Stimulated activated effector memory CD8-positive, alpha-beta T cell treated with anti-CD3 and anti-CD28 coated beads, Interleukin-12 subunit alpha, Interleukin-12 subunit beta, amount 100 ng/mL, for 72 hours (primary cell): ENCODE results near the gene HMGCS2.

ENCODE experiments used
- ATAC-seq: fragments of 150-1000 bp; cut with Tn5 transposase; 2 replicates; pipeline ENCODE4 v1.10.0; 2021
- DNase-seq, 2 donors: peaks; one replicate each; pipeline ENCODE4 v3.0.0; 2021 to 2022; ENCODE audit warnings: low spot score in 2 of 2
- H3K27ac Mint-ChIP-seq: one replicate; pipeline ENCODE4 v1.8.0; 2022; ENCODE audit warnings: mild to moderate bottlenecking, mixed read lengths
- H3K36me3 Mint-ChIP-seq: one replicate; pipeline ENCODE4 v1.8.0; 2022; ENCODE audit warnings: mild to moderate bottlenecking, mixed read lengths
- H3K4me1 Mint-ChIP-seq: one replicate; pipeline ENCODE4 v1.8.0; 2022; ENCODE audit warnings: mixed read lengths
- H3K4me3 Mint-ChIP-seq: one replicate; pipeline ENCODE4 v1.8.0; 2022; ENCODE audit warnings: mild to moderate bottlenecking, mixed read lengths
- H3K9me3 Mint-ChIP-seq: one replicate; pipeline ENCODE4 v1.8.0; 2022; ENCODE audit warnings: mixed read lengths

The HMGCS2 gene

DNA sequence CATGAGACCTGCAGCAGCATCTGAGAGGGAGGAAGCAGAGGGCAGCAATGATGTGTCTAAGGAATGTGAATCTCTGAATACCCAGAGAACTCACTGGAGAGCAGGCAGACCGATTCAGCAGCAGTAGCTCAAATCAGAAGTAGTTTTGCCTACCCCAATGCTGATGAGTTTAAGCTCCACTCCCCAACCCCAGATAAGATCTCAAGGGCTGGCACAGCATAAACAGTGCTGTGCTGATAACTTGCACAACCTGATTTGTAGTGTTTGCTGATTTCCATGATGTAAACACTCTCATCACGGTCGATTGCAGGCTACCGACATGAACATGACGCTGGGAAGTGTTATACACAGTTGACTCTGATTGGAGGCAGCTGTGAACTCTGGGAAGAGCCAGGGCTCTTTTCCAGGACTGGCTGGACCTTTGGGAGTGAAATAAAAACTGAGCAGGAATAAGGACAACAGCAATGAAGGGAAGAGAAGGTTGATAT, 11.2 kb upstream of the HMGCS2 start:
- DNase-seq = no peak
- H3K27ac Mint-ChIP-seq = no peak overlapping the region
- no peak for ATAC-seq
- H3K4me1 Mint-ChIP-seq = peaks cover 6% of the 10 kb centered on the region
- H3K9me3 Mint-ChIP-seq = no peaks in the 10 kb centered on the region
- H3K4me3 Mint-ChIP-seq = no peak overlapping the region
- no peaks in the 10 kb centered on the region for H3K36me3 Mint-ChIP-seq

DNA sequence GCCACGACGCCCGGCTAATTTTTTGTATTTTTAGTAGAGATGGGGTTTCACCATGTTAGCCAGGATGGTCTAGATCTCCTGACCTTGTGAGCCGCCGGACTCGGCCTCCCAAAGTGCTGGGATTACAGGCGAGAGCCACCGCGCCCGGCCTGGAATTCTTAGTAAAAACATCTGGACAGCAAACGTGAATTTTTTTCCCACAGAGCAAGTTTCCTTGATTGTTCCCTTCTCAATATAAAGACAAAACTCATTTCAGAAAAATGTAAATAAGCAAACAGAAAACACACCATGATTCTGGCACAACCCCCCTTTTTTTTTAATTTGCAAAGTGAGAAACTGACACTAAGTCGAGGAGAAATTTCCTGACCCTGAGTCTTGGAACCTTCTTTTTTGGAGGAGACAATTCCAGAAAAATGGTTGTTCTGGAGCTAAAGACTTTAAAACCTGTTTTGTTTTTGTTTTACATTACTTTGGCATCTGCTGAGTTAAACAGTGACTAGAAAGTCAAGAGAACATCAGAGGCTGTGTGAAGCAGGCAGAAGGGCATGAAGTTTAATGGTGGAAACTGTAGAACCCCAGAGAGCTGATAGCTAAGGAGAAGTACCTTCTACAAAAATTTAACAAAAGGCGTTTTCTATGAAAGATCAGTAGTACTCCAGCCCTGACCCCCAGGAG, 10.3 kb upstream of the HMGCS2 start:
- no peak overlapping the region for H3K4me3 Mint-ChIP-seq
- H3K36me3 Mint-ChIP-seq = no peaks in the 10 kb centered on the region
- H3K27ac Mint-ChIP-seq = no peak overlapping the region
- no peaks in the 10 kb centered on the region for H3K9me3 Mint-ChIP-seq
- DNase-seq = no peak
- H3K4me1 Mint-ChIP-seq = peaks cover 6% of the 10 kb centered on the region
- no peak for ATAC-seq

DNA sequence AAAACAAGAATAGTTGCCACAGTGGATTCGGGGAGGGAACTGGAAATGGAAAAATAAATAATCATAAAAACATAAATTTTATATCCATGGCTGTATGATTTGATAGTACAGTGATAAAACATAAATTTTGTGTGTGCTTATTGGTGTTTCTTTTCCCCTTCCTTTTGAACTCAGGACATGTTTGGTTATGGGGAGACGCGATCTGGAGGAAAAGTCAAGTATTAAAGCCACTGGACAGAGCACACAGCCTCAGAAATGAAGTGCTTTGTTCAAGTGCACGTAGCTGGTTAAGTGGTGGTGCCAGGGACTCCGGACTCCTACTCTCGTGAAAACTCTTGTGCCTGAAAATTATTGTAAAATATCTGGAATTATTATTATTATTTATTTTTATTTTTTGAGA, 9.7 kb upstream of the HMGCS2 start:
- DNase-seq = no peak
- no peak for ATAC-seq
- no peaks in the 10 kb centered on the region for H3K4me1 Mint-ChIP-seq
- no peak overlapping the region for H3K4me3 Mint-ChIP-seq
- no peaks in the 10 kb centered on the region for H3K9me3 Mint-ChIP-seq
- H3K36me3 Mint-ChIP-seq = no peaks in the 10 kb centered on the region
- no peak overlapping the region for H3K27ac Mint-ChIP-seq

DNA sequence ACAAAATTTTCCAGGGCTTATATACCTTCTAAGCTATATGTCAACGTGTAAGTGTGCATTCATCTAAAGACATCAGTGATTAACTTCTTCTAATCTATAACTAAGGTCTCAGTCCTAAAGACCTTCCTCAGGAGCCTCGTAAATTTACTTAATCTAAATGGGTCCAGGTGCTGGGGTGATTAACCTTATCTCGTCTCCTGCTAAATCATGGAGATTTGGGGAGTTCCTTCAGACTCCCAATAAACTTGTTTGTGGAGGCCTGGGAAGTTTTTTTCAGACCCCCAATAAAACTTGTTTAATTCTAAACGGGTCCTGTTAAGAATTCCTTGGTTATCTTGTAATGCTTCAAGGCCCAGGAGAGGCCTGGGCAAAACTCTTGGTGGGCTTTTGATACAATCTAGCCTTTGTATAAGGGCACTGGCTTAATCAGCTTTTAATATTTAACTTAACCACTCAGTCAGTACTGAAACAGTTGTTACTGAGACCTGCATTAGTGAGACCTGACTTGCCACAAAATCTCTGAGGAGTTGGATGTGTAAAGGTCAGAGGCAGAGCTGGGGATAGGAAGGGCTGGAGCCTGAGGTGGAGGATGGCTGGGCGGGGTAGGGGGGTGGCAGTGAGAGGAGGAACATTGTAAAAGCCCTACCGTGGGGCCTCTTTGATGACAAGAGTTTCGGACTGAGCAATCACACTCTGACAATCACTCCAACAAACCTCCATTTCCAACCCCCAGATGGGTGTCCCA, 6.2 kb upstream of the HMGCS2 start:
- DNase-seq (no peak), ATAC-seq (no peak)
- H3K4me3 Mint-ChIP-seq = no peak overlapping the region
- no peak overlapping the region for H3K27ac Mint-ChIP-seq
- H3K9me3 Mint-ChIP-seq = no peaks in the 10 kb centered on the region
- no peaks in the 10 kb centered on the region for H3K36me3 Mint-ChIP-seq
- H3K4me1 Mint-ChIP-seq = no peaks in the 10 kb centered on the region

DNA sequence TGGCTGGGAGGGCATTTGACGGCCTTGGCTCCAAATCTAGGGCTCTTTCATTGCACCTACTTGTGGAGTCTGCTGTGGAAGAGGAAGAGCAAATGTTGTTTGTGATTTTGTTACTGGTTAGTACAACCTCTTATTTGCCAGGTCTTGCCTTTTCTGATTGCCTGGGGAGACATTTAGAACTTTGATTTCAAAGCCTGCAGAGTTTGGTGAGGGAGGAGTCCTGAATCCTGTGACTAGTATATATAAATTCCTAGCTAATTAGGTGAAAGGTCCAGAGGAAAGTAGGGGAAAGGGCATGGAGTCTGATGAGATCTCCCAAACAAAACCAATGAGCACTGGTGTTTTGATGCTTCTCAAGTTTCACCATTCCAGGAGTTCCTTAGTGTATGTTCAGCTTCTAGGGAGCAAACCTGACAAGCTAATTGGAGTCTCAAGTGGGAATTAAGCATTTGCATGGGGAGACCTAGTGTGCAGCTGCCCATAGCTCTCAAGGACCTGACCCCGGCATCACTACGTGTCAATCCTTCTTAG, 5.1 kb upstream of the HMGCS2 start:
- no peak for DNase-seq
- no peak for ATAC-seq
- Mint-ChIP-seq H3K9me3 (no peaks in the 10 kb centered on the region), H3K4me1 (no peaks in the 10 kb centered on the region), H3K27ac (no peak overlapping the region), H3K36me3 (no peaks in the 10 kb centered on the region), H3K4me3 (no peak overlapping the region)

DNA sequence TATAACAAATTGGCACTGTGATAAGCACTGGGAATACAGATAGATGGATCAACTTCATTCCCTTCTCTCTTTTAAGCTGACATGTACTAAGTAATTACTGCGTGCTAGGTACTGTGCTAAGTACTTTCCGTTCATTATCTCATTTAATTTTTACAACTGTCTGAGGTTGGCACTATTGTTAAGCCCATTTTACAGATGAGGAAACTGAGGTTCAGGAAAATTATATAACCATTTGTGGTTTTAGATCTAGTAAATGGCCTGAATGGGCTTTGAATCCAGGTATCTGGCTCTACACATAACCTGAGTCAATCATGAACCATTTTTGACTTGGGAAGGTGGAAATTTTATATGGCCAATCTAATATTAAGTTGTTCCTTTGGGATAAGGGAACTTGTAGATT, 3.6 kb upstream of the HMGCS2 start:
- H3K27ac Mint-ChIP-seq = no peak overlapping the region
- DNase-seq (no peak), ATAC-seq (no peak)
- H3K36me3 Mint-ChIP-seq = no peaks in the 10 kb centered on the region
- H3K9me3 Mint-ChIP-seq = no peaks in the 10 kb centered on the region
- H3K4me3 Mint-ChIP-seq = no peak overlapping the region
- no peaks in the 10 kb centered on the region for H3K4me1 Mint-ChIP-seq

DNA sequence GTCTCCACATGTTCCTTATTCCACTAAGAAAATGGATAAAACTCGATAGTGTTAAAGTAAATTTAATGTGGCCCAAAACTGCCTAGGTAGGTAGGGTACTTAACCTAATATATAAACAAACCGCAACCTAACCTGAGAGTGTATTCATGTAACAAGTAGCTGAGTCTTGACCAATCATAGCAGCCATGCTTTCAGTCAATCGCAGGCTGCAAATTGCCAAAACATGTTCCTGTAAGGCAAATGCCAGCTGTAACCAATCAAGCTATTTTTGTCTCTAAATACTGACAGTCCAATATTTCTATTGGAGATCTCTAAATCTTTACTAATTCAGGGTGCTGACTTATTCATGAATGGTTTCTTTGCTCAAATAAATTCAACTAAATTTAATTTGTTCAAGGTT, 3.1 kb upstream of the HMGCS2 start:
- no peaks in the 10 kb centered on the region for H3K36me3 Mint-ChIP-seq
- no peaks in the 10 kb centered on the region for H3K9me3 Mint-ChIP-seq
- H3K27ac Mint-ChIP-seq = no peak overlapping the region
- no peaks in the 10 kb centered on the region for H3K4me1 Mint-ChIP-seq
- no peak for DNase-seq
- no peak overlapping the region for H3K4me3 Mint-ChIP-seq
- no peak for ATAC-seq

DNA sequence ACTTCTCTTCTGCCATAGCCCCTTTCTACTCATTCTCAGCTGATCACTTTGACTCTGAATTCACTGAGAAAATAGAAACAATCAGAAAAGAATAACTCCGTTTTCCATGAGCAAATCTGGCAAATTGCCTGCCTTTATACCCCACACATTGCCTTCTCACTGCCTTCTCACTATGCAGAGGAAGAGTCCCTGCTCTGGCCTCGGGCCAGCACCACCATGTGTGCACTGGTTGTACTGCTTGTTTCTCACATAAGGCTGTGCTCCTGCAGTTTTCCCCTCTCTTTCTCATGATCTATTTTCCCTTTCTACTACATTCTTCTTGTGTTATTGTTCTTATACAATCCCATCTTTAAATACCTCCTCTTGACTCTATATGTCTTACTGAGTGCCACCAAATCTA, 2.3 kb upstream of the HMGCS2 start:
- H3K27ac Mint-ChIP-seq = no peak overlapping the region
- H3K4me1 Mint-ChIP-seq = no peaks in the 10 kb centered on the region
- no peak overlapping the region for H3K4me3 Mint-ChIP-seq
- DNase-seq = no peak
- no peak for ATAC-seq
- H3K9me3 Mint-ChIP-seq = no peaks in the 10 kb centered on the region
- no peaks in the 10 kb centered on the region for H3K36me3 Mint-ChIP-seq

DNA sequence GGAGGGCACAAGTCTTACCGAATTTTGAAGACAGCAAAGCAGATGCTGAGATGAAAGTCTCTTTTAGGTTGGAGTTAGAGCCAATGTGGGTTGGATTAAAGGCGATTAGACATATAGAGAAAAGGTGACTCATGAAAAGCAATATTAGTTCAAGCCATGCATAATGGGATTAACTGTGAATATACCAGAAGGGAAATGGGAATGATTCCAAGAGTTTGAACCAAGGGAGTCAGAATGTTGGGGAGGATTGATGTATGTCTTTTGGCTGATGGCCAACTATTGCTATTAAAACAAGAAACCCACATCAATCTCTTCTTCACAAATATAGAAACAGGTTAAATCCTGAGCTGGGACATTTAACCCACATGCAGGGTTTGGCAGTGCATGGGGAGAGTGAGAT, 1.2 kb downstream of the HMGCS2 start:
- no peak overlapping the region for H3K4me3 Mint-ChIP-seq
- ATAC-seq (no peak), DNase-seq (no peak)
- no peaks in the 10 kb centered on the region for H3K36me3 Mint-ChIP-seq
- H3K4me1 Mint-ChIP-seq = no peaks in the 10 kb centered on the region
- no peak overlapping the region for H3K27ac Mint-ChIP-seq
- H3K9me3 Mint-ChIP-seq = no peaks in the 10 kb centered on the region

DNA sequence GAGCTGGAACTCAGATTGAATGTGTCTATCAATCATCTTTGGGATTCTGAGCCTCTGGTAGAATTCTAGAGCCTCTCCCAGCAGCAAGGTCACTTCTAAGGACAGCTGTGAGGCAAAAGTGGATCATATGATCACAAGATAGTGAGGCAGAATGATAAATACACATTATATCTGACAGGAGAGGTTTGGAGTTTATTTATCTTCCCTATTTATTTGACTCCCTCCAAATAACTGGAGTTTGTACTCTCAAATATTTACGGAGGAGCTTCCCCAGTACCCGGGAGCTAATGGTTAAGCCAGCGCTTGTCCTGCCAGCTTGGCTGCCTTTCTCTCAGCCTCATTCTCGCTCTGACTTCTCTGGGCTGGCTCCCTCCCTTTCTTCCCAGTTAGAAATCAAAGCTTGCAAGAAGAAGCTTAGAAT, 2.3 kb downstream of the HMGCS2 start:
- Mint-ChIP-seq H3K27ac (no peak overlapping the region), H3K36me3 (no peaks in the 10 kb centered on the region)

DNA sequence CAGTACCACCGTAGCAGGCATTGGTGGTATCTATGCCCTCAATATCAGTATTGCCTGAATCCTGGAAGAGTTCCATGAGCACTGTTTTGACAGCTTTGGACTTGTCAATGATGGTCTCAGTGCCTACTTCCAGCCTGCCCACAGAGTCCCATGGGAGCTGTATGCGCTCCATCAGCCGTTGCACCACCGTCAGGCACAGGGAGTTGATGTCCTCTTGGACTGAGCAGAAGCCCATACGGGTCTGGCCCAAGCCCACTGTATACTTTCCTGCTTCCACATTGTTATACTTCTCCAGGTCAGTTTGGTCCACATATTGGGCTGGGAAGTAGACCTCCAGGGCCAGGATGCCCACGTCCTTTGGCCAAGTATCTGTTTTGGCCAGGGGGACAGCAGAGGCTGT, 4.5 kb downstream of the HMGCS2 start:
- Mint-ChIP-seq H3K9me3 (no peaks in the 10 kb centered on the region), H3K4me1 (no peaks in the 10 kb centered on the region), H3K27ac (no peak overlapping the region), H3K36me3 (no peaks in the 10 kb centered on the region), H3K4me3 (no peak overlapping the region)
- ATAC-seq = no peak
- DNase-seq = no peak

More for the DNA sequence above, 2.3 kb downstream of the HMGCS2 start:
- Mint-ChIP-seq H3K9me3 (no peaks in the 10 kb centered on the region), H3K4me3 (no peak overlapping the region), H3K4me1 (no peaks in the 10 kb centered on the region)
- no peak for ATAC-seq
- no peak for DNase-seq

DNA sequence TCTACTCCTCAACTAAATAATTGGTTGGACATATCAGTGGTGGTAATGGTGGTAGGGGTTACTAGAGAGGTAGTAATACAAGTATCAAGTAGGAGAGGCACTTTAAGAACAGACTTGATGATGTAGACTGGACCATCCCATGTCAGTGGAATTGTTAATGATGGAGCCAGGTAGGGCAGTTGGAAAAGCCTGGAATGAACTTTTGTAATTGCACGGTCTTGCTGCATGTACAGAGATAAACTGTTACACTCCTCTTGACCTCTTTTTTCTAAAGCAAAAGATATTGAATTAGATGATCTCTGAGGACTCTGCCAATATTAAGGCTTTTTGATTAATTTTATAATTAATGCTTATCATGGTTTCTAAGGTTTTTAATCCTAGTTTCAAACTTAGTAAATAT, 5.8 kb downstream of the HMGCS2 start:
- no peak for DNase-seq
- no peaks in the 10 kb centered on the region for H3K4me1 Mint-ChIP-seq
- H3K9me3 Mint-ChIP-seq = no peaks in the 10 kb centered on the region
- no peaks in the 10 kb centered on the region for H3K36me3 Mint-ChIP-seq
- H3K27ac Mint-ChIP-seq = no peak overlapping the region
- ATAC-seq = no peak
- no peak overlapping the region for H3K4me3 Mint-ChIP-seq

DNA sequence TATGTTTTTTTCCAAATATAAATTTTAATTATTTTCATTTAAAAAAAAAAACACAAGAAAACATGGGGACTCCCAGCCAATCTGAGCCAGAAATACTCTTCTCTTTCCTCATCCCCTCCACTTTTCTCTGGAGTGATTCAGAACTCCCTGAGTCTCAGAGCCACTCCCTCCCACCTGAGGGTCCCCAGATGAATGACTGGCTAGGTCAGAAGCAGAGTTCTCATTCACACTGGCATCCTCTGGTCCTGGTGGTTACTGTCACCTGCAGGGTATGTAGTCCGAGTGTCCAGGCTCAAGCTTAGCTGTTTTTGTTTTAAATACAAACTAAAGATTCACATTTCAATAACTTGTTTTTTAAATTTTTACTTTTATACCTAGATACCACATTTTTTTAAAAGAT, 6.3 kb downstream of the HMGCS2 start:
- Mint-ChIP-seq H3K27ac (no peak overlapping the region), H3K36me3 (no peaks in the 10 kb centered on the region), H3K4me3 (no peak overlapping the region), H3K4me1 (no peaks in the 10 kb centered on the region), H3K9me3 (no peaks in the 10 kb centered on the region)
- no peak for ATAC-seq
- no peak for DNase-seq

DNA sequence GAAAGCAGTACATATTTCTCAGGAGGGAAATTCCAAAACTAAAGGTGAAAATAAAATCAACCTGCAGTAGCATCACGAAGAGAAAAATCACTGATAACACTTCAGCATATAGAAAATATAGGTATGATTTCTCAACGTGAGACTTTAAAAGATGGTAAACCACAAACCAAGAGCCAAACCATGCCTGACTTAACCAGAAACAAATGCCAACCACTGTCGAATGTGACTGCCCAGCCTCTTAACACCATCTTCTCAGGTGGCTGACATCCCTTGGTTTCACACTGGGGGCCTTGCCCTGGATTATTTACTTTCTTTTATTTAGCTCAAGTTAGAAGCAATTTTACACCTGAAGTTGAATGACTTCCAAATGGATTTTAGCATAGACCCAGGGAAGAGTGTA, 10.1 kb downstream of the HMGCS2 start:
- Mint-ChIP-seq H3K4me3 (no peak overlapping the region), H3K27ac (no peak overlapping the region), H3K4me1 (no peaks in the 10 kb centered on the region)

DNA sequence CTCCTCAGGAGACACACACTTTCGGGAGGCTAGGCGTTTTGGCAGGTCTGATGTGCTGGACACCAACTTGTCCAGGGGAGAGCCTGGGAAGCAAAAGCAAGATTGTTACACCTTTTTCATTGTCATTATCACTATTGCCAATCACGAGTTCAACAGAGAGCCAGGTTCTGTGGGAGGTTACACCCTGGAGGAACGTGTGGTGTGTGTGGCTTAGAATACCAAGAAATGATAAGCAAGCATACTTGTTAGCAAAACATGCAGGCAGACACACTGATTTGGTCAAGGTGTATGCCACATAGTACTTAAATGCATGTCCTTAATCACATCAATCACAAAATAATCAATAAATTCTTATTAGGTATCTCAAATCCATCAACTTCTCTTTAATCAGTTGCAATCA, 16.1 kb downstream of the HMGCS2 start:
- DNase-seq (no peak), ATAC-seq (no peak)
- no peaks in the 10 kb centered on the region for H3K36me3 Mint-ChIP-seq

More for the DNA sequence above, 10.1 kb downstream of the HMGCS2 start:
- ATAC-seq (no peak), DNase-seq (no peak)
- H3K36me3 Mint-ChIP-seq = no peaks in the 10 kb centered on the region
- no peaks in the 10 kb centered on the region for H3K9me3 Mint-ChIP-seq

DNA sequence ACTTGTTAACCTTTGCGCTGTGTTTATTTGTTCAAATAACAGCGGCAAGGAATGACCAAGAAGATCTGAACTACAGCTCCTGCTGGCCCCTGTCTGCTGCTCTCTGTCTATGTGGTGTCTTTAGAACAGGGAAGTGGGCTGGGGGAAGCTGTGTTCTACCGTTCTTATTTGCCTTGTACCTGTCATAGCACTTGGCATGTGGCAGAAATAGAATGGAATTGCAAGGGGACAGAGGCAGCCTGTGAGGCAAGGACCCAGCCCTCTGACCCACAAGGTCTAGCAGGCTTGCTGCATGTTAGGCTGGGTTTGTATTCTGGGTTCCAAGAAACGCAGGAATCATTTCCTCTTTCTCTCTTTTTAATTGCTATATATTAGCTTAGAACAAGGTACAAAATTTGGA, 20.7 kb downstream of the HMGCS2 start:
- H3K9me3 Mint-ChIP-seq = no peaks in the 10 kb centered on the region
- no peak overlapping the region for H3K27ac Mint-ChIP-seq
- DNase-seq (no peak), ATAC-seq (no peak)
- H3K4me3 Mint-ChIP-seq = no peak overlapping the region
- peaks cover 6% of the 10 kb centered on the region for H3K4me1 Mint-ChIP-seq
- H3K36me3 Mint-ChIP-seq = no peaks in the 10 kb centered on the region

More for the DNA sequence above, 16.1 kb downstream of the HMGCS2 start:
- Mint-ChIP-seq H3K27ac (no peak overlapping the region), H3K4me3 (no peak overlapping the region), H3K9me3 (no peaks in the 10 kb centered on the region), H3K4me1 (no peaks in the 10 kb centered on the region)
